GM19372 (cell line): ENCODE data around the gene PAPLN.

Experiments used
- ATAC-seq: cut with Tn5 transposase; IDR thresholded peaks from one replicate; pipeline ENCODE4 v1.9.1; 2021; ENCODE audit warnings: mild to moderate bottlenecking, low read depth, moderate library complexity; ENCODE audit not compliant: unreplicated experiment

The PAPLN gene

GRCh38 chr14:73227812-73228781 is 9.2 kb upstream of the PAPLN start:
- no peak for ATAC-seq

- no peak for ATAC-seq
Observed at GRCh38 chr14:73230051-73230450, 7.3 kb upstream of the PAPLN start.

- no peak for ATAC-seq
Observed at GRCh38 chr14:73231981-73232851, 5.1 kb upstream of the PAPLN start.

- no peak for ATAC-seq
Observed at GRCh38 chr14:73232984-73233383, 4.3 kb upstream of the PAPLN start.

GRCh38 chr14:73233564-73233963 is 3.7 kb upstream of the PAPLN start:
- no peak for ATAC-seq

GRCh38 chr14:73234029-73234428 is 3.3 kb upstream of the PAPLN start:
- no peak for ATAC-seq

GRCh38 chr14:73234586-73235394 is 2.5 kb upstream of the PAPLN start:
- no peak for ATAC-seq

GRCh38 chr14:73235531-73236155 is 1.7 kb upstream of the PAPLN start:
- ATAC-seq, result no peak

GRCh38 chr14:73236157-73236556 is 1.1 kb upstream of the PAPLN start:
- no peak for ATAC-seq

GRCh38 chr14:73236752-73237218 is 521 bp upstream of the PAPLN start:
- no peak for ATAC-seq

GRCh38 chr14:73237786-73238423 is 599 bp downstream of the PAPLN start:
- no peak for ATAC-seq

GRCh38 chr14:73238424-73238852 is 1.1 kb downstream of the PAPLN start:
- no peak for ATAC-seq

- no peak for ATAC-seq
Observed at GRCh38 chr14:73238941-73239340, 1.6 kb downstream of the PAPLN start.

GRCh38 chr14:73239393-73240241 is 2.3 kb downstream of the PAPLN start:
- no peak for ATAC-seq

GRCh38 chr14:73240816-73241480 is 3.6 kb downstream of the PAPLN start:
- no peak for ATAC-seq

GRCh38 chr14:73241481-73242165 is 4.3 kb downstream of the PAPLN start:
- ATAC-seq, result no peak

GRCh38 chr14:73242357-73242901 is 5.1 kb downstream of the PAPLN start:
- no peak for ATAC-seq
